ENCODE data around the gene CLASP1.
"Not testable (repeated sequence)": the region's sequence is repeated elsewhere in the genome, so short reads cannot be mapped to it uniquely, and the experiment has no call there.

The CLASP1 gene

GRCh38 chr2:121350890-121351289, 298.4 kb downstream of the CLASP1 start:
- no peak for DNase-seq (ENCODE audit: low read depth, low spot score)

GRCh38 chr2:121350402-121350775, 298.9 kb downstream of the CLASP1 start:
- no peak for DNase-seq (ENCODE audit: low read depth, low spot score)

DNA sequence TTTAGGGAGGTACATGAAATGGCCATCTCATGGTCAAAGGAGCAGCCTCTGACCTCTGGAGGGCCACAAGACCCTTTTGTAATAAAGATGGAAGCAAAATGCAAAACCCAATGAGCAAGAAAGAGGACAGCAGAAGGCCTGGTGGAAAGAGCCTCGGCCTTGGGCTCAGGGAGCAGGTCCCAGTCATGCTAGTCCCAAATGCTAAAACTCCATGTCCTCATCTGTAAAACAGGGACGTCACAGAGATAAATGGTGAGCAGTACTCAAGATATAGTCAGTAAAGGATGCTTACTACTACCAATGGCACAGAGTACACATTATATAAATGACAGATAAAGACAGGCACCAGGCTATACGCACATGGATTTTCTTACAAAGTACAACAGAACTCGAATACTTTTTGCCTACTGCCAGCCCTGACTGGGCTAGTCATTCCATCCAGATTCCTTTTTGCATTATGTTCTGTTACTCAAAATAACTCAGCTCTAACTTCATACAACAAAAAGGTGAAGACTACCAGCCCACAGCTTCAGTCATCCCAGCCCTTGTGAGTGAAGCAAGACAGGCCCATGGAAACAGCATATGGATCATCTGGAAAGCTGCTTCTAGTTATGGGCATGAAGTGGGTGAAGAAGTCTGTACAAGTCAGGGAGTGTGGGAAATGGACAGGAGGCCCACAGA, 299.4 kb downstream of the CLASP1 start:
- DNase-seq (ENCODE audit: low read depth, low spot score): no peak

- DNase-seq (ENCODE audit: low read depth, low spot score): no peak
Measured at GRCh38 chr2:121348128-121348740, 301.0 kb downstream of the CLASP1 start.

GRCh38 chr2:121346859-121347258, 302.4 kb downstream of the CLASP1 start:
- no peak for DNase-seq (ENCODE audit: low read depth, low spot score)

GRCh38 chr2:121346407-121346806, 302.9 kb downstream of the CLASP1 start:
- DNase-seq (ENCODE audit: low read depth, low spot score): no peak

DNA sequence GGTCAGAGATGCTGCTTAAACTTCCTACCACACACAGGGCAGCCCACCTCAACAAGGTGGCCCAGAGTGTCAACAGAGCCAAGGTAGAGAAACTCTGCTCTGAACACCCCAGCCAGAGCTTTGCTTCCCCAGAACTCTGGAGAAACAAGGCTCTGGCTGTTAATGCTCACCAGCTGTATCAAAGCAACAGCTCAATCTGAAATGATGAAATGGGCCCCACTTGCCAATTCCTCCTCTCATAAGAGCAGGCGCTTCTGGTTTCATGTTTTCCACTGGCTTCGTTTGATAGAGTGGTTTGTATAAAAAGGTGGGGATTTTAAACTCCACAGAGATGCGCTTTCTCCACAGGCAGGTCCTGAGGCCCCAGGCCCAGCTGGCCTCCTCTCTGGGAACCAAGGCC, 303.4 kb downstream of the CLASP1 start:
- DNase-seq (ENCODE audit: low read depth, low spot score): no peak

GRCh38 chr2:121345101-121345500, 304.2 kb downstream of the CLASP1 start:
- DNase-seq (ENCODE audit: low read depth, low spot score): no peak

- DNase-seq (ENCODE audit: low read depth, low spot score): not testable (repeated sequence)
Measured at GRCh38 chr2:121343828-121344399, 305.3 kb downstream of the CLASP1 start.

DNA sequence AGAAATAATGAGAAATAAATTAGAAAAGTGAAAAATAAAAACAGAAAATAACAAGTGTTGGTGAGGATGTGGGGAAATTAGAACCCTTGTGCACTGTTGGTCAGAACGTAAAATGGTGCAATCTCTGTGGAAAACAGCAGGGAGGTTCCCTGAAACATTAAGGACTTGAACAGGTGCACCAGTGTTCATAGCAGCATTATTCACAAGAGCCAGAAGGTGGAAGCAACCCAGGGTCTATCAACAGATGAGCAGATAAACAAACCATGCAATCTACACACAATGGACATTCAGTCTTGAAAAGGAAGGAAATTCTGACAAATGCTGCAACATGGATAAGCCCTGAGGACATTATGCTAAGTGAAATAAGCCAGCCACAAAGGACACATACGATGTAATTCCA, 306.1 kb downstream of the CLASP1 start:
- DNase-seq (ENCODE audit: low read depth, low spot score): no peak

DNA sequence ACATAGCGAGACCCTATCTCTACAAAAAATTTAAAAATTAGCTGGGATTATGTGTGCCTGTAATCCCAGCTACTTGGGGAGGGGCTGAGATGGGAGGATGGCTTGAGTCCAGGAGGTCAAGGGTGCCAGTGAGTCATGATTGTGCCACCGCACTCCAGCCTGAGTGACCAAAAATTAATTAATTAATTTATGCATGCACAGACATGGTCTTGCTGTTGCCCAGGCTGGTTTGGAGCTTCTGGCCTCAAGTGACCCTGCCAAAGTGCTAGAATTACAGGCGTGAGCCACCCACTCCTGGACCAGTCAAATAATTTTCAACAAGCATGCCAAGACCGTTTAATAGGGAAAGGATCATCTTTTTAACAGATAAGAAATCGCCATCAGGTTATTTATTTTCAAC, 306.5 kb downstream of the CLASP1 start:
- no peak for DNase-seq (ENCODE audit: low read depth, low spot score)

GRCh38 chr2:121340926-121341325, 308.3 kb downstream of the CLASP1 start:
- no peak for DNase-seq (ENCODE audit: low read depth, low spot score)

- no peak for DNase-seq (ENCODE audit: low read depth, low spot score)
Measured at GRCh38 chr2:121338281-121338680, 311.0 kb downstream of the CLASP1 start.

DNA sequence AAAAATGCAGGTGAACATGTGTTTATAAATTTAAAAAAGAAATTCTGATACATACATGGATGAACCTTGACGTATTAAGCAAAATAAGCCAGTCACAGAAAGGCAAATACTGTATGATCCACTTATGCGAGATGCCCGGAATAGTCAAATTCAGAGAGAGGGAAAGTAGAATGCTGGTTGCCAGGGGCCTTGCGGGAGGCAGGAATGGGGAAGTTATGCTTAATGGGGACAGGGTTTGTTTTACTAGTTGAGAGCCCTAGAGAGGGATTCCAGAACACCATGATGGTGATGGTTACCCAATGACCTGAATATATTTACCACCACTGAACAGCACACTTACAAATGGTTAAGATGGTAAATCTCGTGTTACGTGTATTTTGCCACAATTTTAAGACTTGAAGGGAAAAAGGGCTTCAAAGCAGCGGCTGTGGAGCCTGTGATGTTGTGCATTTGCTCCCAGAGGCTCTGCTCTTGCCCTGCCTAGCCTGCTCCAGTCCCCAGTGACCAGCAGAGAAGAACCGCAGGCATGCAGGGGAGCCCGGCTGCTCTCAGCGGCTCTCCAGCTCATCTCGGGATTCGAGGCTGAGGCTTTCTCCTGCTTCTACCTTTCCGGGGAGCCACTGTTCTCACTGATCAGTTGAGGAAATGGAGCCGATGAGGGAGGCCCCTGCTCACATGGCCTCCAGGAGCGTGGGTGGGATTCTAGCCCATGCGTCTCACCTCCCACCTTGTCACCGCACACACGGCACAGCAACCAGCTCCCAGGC, 312.6 kb downstream of the CLASP1 start:
- DNase-seq (ENCODE audit: low read depth, low spot score): no peak

GRCh38 chr2:121335294-121336290, 313.7 kb downstream of the CLASP1 start:
- DNase-seq (ENCODE audit: low read depth, low spot score): no peak

- DNase-seq (ENCODE audit: low read depth, low spot score): no peak
Measured at GRCh38 chr2:121334581-121335293, 314.5 kb downstream of the CLASP1 start.

DNA sequence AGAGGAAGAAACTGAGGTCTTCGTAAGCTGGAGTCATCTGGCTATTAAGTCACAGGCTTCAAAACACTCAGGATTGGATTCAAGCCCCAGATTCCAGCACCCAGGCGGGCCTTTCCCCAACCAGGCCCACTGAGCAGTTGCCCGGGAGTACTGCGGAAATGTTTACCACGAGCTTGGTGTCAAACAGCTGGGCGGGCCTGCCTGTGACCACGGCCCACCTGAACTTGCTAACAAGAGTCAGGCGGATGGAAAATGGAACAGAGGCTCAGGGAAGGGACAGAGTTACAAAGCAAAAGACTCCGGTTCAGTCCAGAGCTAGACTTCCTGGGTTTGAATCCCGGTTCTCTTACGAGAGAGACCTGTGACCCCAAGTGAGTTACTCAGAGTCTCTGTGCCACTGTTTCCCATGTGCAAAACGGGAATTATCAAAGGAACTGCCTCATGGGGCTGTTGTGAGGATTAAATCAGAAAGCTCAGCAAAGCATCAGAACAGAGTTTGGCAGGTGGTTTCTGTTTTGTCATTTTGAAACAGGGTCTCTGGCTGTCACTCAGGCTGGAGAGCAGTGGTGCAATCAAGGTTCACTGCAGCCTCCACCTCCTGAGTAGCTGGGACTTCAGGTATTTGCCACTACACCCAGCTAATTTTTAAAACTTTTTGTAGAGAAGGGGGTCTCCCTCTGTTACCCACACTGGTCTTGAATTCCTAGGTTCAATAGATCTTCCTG, 315.3 kb downstream of the CLASP1 start:
- no peak for DNase-seq (ENCODE audit: low read depth, low spot score)

GRCh38 chr2:121333231-121333630, 316.0 kb downstream of the CLASP1 start:
- no peak for DNase-seq (ENCODE audit: low read depth, low spot score)

GRCh38 chr2:121331324-121331723, 317.9 kb downstream of the CLASP1 start:
- not testable (repeated sequence) for DNase-seq (ENCODE audit: low read depth, low spot score)

DNA sequence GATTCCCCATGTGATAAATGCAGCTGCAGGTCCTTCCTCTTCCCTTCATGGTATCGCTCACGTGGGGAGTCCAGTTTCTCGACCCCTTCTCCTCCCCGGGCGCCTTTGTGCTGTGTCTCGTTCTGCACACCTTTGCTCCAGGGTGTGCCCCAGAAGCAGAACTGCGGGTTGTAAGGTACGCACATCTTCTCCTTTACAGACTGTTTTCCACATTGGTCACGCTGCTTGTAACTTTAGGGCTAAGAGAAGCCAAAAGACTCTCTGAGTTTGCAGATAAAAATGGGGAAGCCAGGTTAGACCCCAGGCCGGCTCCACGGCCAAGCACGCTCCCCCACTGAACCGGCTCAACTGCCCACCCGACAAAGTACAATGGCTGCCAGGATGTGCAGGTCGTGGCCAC, 318.3 kb downstream of the CLASP1 start:
- no peak for DNase-seq (ENCODE audit: low read depth, low spot score)
